Smooth muscle cell of bladder (primary cell): ENCODE data around the gene ADM. TPM values are rescaled to one million over a fixed set of nuclear protein-coding genes. Genes with fewer than 3 reads are reported as not detected.

Source experiments
- total RNA-seq: library from RNA; depleted of rRNA; stranded (reverse); fragments of >200 nt; gene quantifications from 2 replicates; pipeline ENCODE4 v1.2.3, GENCODE V29; 2014

ADM gene
- total RNA-seq, result 177 and 267 TPM in 2 replicates

GRCh38 chr11:10304495-10305261, at the start of gene ADM:
ADM (plus strand) TSS chr11:10305073; CDS start chr11:10305701, 628 bp downstream.

GRCh38 chr11:10293423-10294289, 11.2 kb upstream of the ADM start, which contains the start of gene SBF2:
SBF2 (minus strand) TSS chr11:10294219; CDS start chr11:10294069, 150 bp downstream.

Other genes with a start within 250 kb of the ADM start
- 37.2 and 41.8 TPM in 2 replicates for gene SBF2, start 10.9 kb upstream of the ADM start, total RNA-seq
- gene AMPD3, start 150.2 kb downstream of the ADM start, total RNA-seq, result 5.2 and 6.5 TPM in 2 replicates
- 31.1 and 35.8 TPM in 2 replicates for gene RNF141, start 236.1 kb downstream of the ADM start, total RNA-seq